Skin epidermis (tissue), 12 donors: ENCODE data around the gene NANOS3.

Experiments
- H3K27ac ChIP-seq, 21 experiments: fragments of 200-600 bp; sonication (generic) in 11 of 21; one replicate each; pipeline ENCODE4 v1.5.0; 2020; ENCODE audit warnings: mild to moderate bottlenecking in 3 of 21, inconsistent platforms in 2 of 21, moderate library complexity in 2 of 21
- H3K4me3 ChIP-seq, 7 experiments: fragments of 200-600 bp; sonication (generic) in 2 of 7; one replicate each; pipeline ENCODE4 v1.5.0; 2020; ENCODE audit warnings: inconsistent platforms in 2 of 7, mild to moderate bottlenecking in 2 of 7, moderate library complexity in 1 of 7

NANOS3 gene

GRCh38 chr19:13861714-13862531 lies 15.0 kb upstream of the NANOS3 start:
- Histone ChIP-seq H3K27ac (peak overlapping the region; percentile 33 to 97 (median 91)), H3K4me3 (peak overlapping the region; percentile 33 to 53 (median 37))

DNA sequence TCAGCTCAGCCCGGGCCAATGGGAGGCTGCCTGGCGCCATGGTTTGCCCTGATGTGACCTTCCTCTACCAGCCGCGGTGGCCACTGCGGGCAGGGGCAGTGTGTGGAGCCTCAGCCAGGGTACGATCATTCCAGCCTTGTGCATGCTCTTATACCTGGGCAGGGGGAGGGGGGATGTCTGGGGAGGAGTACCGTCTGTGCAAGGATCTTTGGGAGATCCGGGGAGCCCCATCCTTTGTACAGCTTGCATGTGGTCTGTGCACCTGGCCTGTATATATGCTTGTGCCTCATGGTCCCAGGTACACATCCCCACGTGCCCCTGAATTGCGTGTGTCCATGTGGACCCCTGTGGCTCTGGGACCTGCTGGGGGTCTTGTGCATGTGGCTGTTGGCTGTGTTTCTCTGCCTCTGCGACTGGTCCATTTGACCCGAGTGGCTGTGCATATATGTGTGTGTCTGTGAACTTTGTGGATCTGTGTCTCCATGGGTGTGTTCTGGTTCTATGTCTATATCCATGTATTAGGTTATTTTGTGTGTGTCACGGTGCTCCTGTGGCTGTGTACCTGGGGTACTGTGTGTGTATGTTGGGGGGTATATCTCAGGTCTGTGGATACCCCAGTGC lies 12.8 kb upstream of the NANOS3 start:
- H3K4me3 ChIP-seq = no peak overlapping the region
- peak overlapping the region in 2 of 21 experiments; percentile 53 to 58 for H3K27ac ChIP-seq

DNA sequence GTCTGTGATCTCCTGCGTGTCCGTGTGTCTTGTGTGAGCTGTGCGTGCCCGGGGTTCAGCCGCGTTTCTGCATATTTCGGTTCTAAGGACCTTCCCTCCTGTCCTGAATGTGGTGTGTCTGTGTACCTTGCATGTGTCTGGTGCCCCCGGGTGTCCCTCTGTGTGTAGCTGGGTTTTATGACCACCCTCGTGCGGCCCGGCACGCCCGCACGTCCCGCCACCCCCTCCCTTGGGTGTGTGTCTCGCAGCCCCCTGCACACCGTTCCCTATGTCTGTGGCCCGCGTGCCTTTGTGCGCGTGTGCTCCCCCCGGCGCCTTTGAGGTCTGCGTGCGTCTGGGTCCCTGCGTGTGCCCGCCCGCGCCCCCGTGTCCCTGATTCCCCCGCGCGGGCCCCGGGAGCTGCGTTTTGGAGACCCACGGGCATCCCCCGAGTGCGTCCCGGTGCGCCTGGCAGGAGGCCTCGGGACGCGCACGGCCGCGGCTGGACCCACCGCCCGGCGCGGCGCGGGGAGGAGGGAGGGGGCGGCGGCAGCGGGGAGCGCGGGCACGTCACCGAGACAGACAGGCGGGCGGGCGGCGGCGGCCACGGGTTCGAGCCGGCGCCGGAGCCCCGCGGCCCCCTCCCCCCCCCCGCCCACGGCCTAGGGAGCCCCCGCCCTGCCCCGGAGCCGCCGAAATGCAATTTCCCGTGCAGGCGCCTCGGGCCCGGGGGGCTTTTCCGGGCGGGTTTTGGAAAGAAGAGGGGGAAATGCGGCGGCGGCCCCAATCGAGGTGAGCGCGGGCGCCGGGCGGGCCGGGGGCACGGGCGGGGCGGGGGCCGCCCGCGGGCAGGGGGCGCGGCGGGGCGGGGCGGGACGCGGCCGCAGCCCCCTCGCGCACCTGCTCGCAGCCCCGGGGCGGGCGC lies 12.0 kb upstream of the NANOS3 start:
- H3K27ac ChIP-seq = peak overlapping the region in 9 of 21 experiments; percentile 27 to 80 (median 58)
- H3K4me3 ChIP-seq = peak overlapping the region; percentile 52 to 66 (median 64)

DNA sequence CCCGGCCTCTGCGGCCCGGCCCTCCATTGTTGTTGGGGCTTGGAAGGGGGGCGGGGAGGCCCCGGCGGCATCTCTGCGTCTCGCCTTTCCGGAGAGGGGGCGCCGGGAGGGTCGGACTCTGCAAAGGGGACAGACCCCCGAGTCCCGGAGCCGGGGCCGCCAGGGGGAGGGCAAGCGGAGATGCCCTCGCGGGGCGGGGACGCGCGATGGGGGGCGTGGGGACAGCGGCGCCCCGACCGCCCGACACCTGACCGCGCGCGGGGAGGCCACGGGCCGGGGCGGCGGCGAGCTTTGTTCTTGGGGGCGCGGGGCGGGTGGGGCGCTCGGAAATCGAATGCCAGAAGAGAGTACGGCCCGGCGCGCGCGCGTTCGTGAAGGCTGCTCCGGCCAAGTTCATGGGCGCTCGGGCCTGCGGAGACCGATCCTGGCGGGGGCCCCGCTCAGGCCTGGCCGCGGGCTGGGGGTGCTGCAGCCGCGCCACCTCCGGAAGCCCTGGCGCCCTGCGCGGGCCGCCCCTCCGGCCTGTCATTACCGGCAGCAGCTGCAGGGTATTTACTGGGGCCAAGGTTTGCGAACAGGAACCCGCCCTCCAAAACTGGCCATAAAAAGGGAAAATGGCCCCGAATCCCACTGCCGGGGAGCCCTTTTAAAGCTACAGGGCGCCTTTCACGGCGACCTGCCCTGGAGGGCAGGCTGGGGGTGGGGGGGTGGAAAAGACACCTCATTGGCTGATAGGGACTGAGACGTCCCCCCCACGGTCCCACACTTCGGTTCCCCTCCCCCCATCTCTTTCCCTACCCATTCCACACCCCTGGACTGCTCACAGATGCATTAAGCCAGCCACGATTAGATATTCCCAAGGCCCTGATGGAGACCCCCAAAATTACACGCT lies 11.1 kb upstream of the NANOS3 start:
- Histone ChIP-seq H3K27ac (peak overlapping the region in 18 of 21 experiments; percentile 3 to 82 (median 41)), H3K4me3 (peak overlapping the region; percentile 52 to 66 (median 64))

DNA sequence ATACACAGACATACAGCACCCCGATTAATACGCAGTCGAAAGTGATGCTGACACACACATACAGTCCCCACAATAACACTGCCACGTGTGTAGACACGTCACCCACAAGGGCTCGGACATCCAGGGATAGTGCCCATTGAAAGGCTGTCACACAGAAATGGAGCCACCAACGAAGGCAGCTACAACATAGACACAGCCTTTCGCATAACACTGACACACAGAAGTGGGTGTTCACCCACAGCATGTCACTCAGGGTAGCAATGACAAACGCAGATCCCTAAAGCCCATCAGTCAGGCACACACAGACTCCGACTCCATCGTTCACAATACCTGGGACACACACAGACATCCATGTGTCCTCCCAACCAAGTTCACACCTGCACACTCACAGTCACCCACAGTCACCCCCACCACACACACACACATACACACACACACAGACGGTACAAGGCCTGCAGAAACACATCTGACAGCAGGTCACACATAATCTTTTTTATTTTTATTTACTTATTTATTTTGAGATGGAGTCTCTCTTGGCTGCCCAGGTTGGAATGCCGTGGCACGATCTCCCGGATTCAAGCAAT lies 10.4 kb upstream of the NANOS3 start:
- H3K27ac ChIP-seq = peak overlapping the region in 5 of 21 experiments; percentile 31 to 82 (median 75)
- peak overlapping the region in 6 of 7 experiments; percentile 56 to 66 (median 64) for H3K4me3 ChIP-seq

GRCh38 chr19:13868663-13869062 lies 8.3 kb upstream of the NANOS3 start:
- H3K4me3 ChIP-seq = no peak overlapping the region
- H3K27ac ChIP-seq = no peak overlapping the region

DNA sequence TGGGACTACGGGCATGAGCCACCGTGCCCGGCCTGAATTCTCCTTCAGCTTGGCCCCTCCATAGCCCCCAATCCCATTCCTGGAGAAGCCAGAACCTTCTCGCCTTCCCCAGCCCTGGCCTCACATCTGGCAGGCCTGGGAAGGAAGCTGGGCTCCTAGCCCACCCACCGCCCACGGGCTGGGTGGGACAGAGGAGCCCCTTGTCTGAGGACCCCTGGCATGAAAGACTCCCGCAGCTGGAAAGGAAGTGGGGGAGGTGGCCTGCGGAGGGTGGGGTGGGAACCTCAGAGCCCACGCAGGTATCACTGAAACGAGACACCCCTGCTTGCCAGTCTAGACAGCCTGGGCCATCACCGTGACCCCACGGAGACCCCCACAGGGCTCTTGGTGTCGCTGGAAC lies 7.7 kb upstream of the NANOS3 start:
- Histone ChIP-seq H3K27ac (no peak overlapping the region), H3K4me3 (no peak overlapping the region)

DNA sequence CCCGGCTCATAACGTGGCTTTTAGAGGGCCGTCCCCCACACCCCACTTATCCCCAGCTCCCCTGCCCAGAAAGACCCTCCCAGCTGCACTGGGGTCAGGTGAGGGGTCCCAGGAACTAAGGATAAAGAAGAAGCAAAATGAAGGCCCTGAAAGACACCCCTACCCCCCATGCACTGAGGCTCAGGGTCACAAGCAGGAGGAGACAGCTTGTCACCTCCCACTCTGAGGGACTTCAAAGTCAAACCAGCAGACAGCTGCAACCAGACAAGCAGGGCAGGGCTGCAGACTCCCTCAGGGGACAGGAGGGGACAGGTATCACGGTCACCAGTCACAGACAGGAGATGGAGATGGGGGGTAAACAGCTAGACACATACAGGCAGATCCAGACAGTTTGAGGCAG lies 6.1 kb upstream of the NANOS3 start:
- Histone ChIP-seq H3K4me3 (no peak overlapping the region), H3K27ac (no peak overlapping the region)

- Histone ChIP-seq H3K4me3 (peak overlapping the region; percentile 27 to 39 (median 33)), H3K27ac (peak overlapping the region in 1 of 21 experiments; percentile 51)
Measured at GRCh38 chr19:13872339-13872694, 4.6 kb upstream of the NANOS3 start.

- Histone ChIP-seq H3K27ac (peak overlapping the region in 4 of 21 experiments; percentile 11 to 51 (median 28)), H3K4me3 (peak overlapping the region; percentile 27 to 39 (median 33))
Measured at GRCh38 chr19:13872695-13873389, 4.1 kb upstream of the NANOS3 start.

- Histone ChIP-seq H3K4me3 (no peak overlapping the region), H3K27ac (no peak overlapping the region)
Measured at GRCh38 chr19:13873834-13874515, 3.0 kb upstream of the NANOS3 start.

DNA sequence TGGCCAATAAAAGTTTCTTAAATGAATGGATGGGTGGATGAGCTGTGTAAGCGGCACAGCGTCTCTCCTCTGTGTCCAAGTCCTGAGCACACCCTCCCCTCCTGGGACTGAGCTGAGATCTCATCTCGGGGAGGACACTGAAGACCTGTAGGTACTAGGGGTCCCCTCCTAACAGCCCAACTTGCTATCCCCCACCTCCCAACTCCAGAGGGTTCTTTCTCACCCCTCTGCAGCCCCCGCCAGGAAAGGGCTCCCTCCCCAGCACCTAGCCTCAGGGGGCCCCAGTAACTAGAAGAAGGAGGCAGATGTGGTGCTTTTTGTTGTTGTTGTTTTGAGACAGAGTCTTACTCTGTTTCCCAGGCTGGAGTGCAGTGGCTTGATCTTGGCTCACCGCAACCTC lies 1.1 kb upstream of the NANOS3 start:
- Histone ChIP-seq H3K4me3 (no peak overlapping the region), H3K27ac (no peak overlapping the region)

GRCh38 chr19:13877303-13877702 lies 369 bp downstream of the NANOS3 start:
- no peak overlapping the region for H3K4me3 ChIP-seq

GRCh38 chr19:13880059-13881043 lies 3.4 kb downstream of the NANOS3 start:
- H3K27ac ChIP-seq = peak overlapping the region in 20 of 21 experiments; percentile 54 to 90 (median 82)
- H3K4me3 ChIP-seq = peak overlapping the region in 4 of 7 experiments; percentile 8 to 25 (median 18)

More at GRCh38 chr19:13877303-13877702, 369 bp downstream of the NANOS3 start:
- H3K27ac ChIP-seq = no peak overlapping the region

DNA sequence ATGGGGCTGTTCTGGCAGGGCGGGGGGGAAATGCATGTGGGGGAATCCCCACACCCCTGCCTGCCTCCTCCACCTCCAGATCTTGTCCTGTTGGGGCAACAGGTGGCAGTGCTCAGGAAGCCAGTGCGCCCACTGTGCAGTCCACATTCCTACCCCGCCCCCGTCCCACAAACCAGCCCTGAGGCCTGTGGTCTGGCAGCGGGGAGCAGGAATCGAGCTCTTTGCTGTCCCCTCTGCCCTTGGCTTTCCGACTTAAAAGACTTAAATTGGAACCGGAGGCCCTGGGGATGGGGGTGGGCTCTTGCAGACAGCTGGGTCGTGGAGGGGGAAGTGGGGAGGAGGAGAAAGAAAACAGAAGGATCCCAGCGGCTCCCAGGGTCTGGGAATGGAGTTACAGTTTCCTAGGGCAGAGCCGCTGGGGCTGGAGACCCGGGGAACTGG lies 4.3 kb downstream of the NANOS3 start:
- Histone ChIP-seq H3K27ac (peak overlapping the region in 20 of 21 experiments; percentile 9 to 90 (median 81)), H3K4me3 (no peak overlapping the region)
